GM18873 (cell line): Measurements from ENCODE around the gene CALML4.
"Not testable (repeated sequence)": the region's sequence is repeated elsewhere in the genome, so short reads cannot be mapped to it uniquely, and the experiment has no call there.

Source experiments
- ATAC-seq: cut with Tn5 transposase; IDR thresholded peaks from one replicate; pipeline ENCODE4 v1.9.1; 2021; ENCODE audit warnings: mild to moderate bottlenecking, moderate library complexity, moderate number of reproducible peaks; ENCODE audit not compliant: unreplicated experiment, low FRiP score

CALML4 gene

GRCh38 chr15:68195336-68196112 is 9.6 kb downstream of the CALML4 start:
- ATAC-seq = no peak

DNA sequence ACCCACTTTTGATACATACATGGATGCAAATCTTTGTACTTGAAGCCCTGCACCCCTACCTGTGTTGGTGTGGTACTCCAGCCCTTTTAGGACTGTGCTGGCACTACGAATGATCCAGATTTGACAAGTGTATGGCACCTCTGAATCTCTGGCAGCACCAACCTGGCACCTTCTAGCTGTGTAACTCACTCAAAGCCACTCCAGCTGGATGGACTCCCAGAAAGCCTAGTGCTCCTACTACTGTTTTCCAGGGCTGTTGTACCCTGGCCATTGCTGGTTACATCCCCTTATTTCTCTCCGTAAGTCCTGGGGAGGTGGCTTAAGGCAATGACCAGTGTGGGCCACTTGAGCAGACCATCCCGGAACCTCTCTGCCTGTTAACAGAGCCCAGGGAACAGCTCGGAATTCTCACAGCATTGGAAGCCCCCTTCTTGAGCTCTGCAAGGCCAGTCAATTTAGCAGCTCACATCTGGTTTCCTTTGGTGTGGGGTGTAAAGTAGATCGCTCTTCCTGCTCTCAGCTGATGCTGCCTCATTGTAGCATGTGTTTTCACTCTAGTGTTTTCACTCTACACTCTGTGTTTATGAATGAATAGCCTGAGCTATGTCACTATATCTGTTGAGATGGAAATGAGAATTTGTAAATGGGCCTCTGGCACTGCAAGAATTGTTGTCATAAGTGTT is 12.2 kb downstream of the CALML4 start:
- ATAC-seq = no peak

GRCh38 chr15:68192117-68192516 is 13.0 kb downstream of the CALML4 start:
- no peak for ATAC-seq

DNA sequence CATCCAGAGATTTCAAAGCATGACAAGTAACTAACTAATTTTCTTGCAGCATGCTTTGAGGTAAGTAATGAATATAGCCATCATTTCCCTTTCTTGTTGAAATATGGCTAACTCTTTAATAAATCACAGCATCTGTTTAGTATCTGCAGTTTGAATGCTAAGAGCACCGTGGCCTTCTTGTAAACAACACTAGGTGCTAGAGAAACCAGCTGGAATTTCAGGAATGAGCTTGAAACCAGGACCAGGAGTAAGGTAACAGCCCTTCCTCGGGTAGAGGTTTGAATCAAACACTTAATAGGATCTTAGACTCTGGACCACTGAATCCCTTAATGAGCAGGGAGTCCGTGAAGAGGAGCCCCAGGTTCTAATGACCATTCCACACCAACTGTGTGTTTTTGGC is 13.6 kb downstream of the CALML4 start:
- ATAC-seq = no peak

- ATAC-seq = no peak
Measured at GRCh38 chr15:68190048-68190447, 15.1 kb downstream of the CALML4 start.

- ATAC-seq = no peak
Measured at GRCh38 chr15:68188647-68189046, 16.5 kb downstream of the CALML4 start.

GRCh38 chr15:68187559-68187958 is 17.6 kb downstream of the CALML4 start:
- no peak for ATAC-seq

DNA sequence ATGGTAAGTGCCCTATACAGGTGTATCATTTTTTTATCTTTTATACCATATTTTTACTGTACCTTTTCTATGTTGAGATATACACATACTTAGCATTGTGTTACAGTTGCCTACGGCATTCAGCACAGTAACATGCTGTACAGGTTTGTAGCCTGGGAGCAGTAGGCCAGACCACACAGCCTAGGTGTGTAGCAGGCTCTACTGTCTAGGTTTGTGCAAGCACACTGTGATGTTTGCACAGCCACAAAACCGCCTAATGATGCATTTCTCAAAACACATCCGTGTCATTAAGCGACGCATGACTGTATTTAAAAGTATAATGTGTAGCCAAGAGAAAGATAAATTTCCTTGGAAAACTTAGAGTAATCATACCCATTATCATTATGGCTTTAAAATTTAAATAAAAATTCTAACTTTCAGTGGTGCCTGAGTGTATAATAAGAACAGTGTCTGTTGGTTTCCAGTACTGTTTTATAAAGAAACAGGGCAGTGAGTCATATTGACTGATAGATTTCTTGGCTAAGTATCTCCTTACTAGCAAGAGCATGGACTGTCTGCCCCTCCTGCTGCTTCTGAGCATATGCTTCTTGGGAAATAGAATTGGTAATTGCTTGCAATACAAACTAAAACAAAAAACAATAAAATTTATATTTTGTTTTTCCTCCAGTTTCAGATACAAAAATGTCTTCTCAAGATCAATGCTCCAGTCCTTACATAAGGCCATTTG is 18.3 kb downstream of the CALML4 start:
- ATAC-seq = no peak

DNA sequence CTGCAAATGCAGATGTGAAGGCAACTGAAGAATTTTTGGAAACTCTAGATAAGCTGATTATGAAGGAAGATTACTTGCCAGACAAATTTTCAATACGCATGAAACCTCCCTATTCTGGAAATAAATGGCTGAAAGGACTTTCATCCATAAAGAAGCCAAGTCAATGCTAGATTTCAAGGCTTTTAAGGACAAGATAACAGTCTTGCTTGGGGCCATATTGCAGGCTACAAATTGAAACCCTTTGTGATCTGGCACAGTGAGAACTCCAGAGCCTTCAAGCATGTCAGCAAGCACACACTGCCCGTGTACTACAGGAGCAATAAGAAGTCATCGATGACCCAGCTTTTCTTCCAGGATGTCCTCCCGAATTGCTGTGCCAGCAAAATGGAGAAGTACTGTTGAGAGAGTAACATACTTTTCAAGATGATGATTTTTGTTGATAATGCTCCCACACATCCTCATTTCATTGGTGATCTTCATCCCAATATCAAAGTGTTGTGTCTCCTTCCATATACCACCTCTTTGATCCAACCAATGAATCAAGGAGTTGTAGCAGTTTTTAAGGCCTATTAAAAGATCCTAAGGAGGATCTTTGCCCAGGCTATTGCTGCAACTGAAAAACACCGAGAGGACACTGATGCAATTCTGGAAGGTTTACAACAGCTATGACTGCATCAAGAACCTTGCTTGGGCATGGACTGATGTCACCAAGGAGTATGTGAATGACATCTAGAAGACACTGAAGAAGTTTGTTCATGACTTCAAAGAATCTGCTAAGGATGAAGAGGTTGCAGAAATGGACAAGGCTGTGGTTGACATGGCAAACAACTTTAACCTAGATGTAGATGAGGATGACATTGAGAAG is 20.3 kb downstream of the CALML4 start:
- ATAC-seq = no peak

- ATAC-seq = no peak
Measured at GRCh38 chr15:68183616-68184315, 21.4 kb downstream of the CALML4 start.

DNA sequence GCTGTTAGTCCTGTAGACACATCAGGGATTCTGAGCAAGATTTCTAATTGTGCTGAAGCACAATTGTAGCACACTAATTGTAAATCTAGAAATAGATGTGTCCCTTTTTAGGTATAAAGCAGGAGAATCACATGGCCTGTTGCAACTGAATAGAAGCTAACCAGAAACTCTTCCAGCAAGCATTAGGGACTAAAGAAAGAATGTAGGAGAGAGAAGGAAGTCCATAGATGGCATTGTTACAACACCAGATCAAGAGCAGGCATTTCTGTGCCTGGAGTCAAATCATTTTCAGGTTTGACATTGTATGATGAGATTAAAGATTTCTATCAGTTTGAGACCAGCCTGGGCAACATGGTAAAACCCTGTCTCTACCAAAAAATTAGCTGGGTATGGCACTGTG is 27.4 kb downstream of the CALML4 start:
- no peak for ATAC-seq

DNA sequence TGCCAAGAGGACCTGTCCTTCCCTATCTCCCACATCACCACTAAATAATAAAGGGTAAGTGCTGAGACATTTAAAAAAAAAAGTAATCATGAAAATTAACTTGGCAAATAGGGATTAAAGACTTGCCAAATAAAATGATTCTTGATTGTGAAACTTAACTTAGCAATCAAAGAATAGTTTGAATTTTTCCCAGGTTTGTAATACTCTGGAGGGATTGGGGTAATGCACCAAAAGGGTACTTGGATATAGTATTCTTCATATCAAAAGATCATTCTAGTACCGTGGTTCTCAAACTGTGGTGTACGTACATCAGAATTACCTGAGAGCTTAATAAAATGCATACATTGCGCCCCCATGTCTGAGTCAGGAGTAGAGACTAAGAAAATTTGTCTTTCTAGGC is 28.5 kb downstream of the CALML4 start:
- ATAC-seq = no peak

GRCh38 chr15:68175526-68175925 is 29.6 kb downstream of the CALML4 start:
- ATAC-seq = no peak

DNA sequence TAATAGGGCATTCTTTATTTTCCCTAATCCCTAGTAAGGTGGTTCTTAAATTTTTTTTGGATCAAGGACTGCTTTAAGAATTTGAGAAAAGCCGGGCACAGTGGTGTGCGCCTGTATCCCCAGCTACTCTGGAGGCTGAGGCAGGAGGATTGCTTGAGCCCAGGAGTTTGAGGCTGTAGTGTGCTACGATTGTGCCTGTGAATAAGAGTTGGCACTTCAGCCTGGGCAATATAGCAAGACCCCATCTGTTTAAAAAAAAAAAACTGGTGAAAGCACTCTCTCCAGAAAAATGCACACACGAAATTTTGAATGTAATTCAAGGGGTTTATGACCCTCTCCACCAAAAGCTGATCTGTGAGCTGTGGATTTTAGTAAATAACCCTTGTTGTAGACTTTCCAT is 32.0 kb downstream of the CALML4 start:
- ATAC-seq = no peak

GRCh38 chr15:68172037-68172436 is 33.1 kb downstream of the CALML4 start:
- not testable (repeated sequence) for ATAC-seq

DNA sequence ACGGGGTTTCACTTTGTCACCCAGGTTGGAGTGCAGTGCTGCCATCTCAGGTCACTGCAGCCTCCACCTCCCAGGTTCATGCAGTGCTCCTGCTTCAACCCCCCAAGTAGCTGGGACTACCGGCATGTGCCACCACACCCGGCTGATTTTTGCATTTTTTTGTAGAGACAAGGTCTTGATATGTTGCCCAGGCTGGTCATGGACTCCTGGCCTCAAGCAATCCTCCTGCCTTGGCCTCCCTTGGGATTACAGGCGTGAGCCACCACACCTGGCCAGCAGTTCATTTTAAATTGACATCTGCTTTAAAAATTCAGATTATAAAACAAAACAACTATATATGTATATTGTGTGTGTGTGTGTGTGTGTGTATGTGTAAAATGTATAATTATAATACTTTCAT is 38.3 kb downstream of the CALML4 start:
- ATAC-seq = no peak

- ATAC-seq = no peak
Measured at GRCh38 chr15:68163191-68163590, 41.9 kb downstream of the CALML4 start.

GRCh38 chr15:68158046-68158628 is 47.0 kb downstream of the CALML4 start:
- no peak for ATAC-seq

DNA sequence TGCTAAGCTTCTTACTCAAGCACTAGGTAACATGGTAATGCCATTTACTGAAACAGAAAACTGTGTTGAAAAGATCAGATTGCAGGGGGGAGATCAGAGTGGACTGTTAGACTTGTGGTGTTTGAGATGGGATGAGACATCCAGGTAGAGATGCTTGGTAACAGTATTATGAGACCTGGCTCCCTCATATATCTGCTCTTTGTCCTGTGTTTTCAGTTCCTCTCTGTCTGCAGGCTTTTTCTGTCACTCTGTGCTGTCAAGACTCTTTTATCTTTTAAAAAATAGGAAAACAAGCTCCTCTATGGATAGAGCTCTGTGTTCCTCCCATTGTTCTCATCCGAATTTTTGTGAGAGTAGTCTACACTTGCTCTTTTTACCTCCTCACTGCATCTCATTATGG is 48.1 kb downstream of the CALML4 start:
- ATAC-seq = no peak
